ENCODE results near the gene TMEM238L. TPM values are rescaled to one million over a fixed set of nuclear protein-coding genes. Genes with fewer than 3 reads are reported as not detected.

The TMEM238L gene
- total RNA-seq, 1 donor = not detected

- H3K4me3 ChIP-seq (ENCODE audit: low read depth, low read length) = no peak overlapping the region
- no peak for TF ChIP-seq CTCF (IDR thresholded peaks at IDR 0.05; ENCODE audit: insufficient read depth, low read length)
- DNase-seq (ENCODE audit: low read depth) = no peak
Measured at GRCh38 chr17:10821770-10822169, 17.9 kb upstream of the TMEM238L start.

- DNase-seq (ENCODE audit: low read depth) = no peak
- no peak overlapping the region for H3K4me3 ChIP-seq (ENCODE audit: low read depth, low read length)
Measured at GRCh38 chr17:10821054-10821453, 17.2 kb upstream of the TMEM238L start.

GRCh38 chr17:10815319-10815718, 11.4 kb upstream of the TMEM238L start:
- TF ChIP-seq CTCF (IDR thresholded peaks at IDR 0.05; ENCODE audit: insufficient read depth, low read length) = no peak
- DNase-seq (ENCODE audit: low read depth) = no peak
- no peak overlapping the region for H3K4me3 ChIP-seq (ENCODE audit: low read depth, low read length)

More at GRCh38 chr17:10821054-10821453, 17.2 kb upstream of the TMEM238L start:
- no peak for TF ChIP-seq CTCF (IDR thresholded peaks at IDR 0.05; ENCODE audit: insufficient read depth, low read length)

- no peak for DNase-seq (ENCODE audit: low read depth)
- TF ChIP-seq CTCF (IDR thresholded peaks at IDR 0.05; ENCODE audit: insufficient read depth, low read length) = no peak
- no peak overlapping the region for H3K4me3 ChIP-seq (ENCODE audit: low read depth, low read length)
Measured at GRCh38 chr17:10814075-10814474, 10.2 kb upstream of the TMEM238L start.

GRCh38 chr17:10812674-10813073, 8.8 kb upstream of the TMEM238L start:
- no peak for DNase-seq (ENCODE audit: low read depth)
- no peak overlapping the region for H3K4me3 ChIP-seq (ENCODE audit: low read depth, low read length)
- TF ChIP-seq CTCF (IDR thresholded peaks at IDR 0.05; ENCODE audit: insufficient read depth, low read length) = no peak

- TF ChIP-seq CTCF (IDR thresholded peaks at IDR 0.05; ENCODE audit: insufficient read depth, low read length) = no peak
- no peak for DNase-seq (ENCODE audit: low read depth)
- H3K4me3 ChIP-seq (ENCODE audit: low read depth, low read length) = no peak overlapping the region
Measured at GRCh38 chr17:10809605-10810004, 5.7 kb upstream of the TMEM238L start.

- no peak for DNase-seq (ENCODE audit: low read depth)
- no peak for TF ChIP-seq CTCF (IDR thresholded peaks at IDR 0.05; ENCODE audit: insufficient read depth, low read length)
- H3K4me3 ChIP-seq (ENCODE audit: low read depth, low read length) = no peak overlapping the region
Measured at GRCh38 chr17:10807704-10808128, 3.8 kb upstream of the TMEM238L start.

Data from fibroblast of the aortic adventitia (primary cell).